Neural crest cell (in vitro differentiated cells): ENCODE results near the gene GPATCH4. TPM values are rescaled to one million over a fixed set of nuclear protein-coding genes. Genes with fewer than 3 reads are reported as not detected.
A peak's percentile ranks its signal among the peaks of the same experiment; 100 is the strongest.

ENCODE experiments used
- DNase-seq: peaks from one replicate; pipeline ENCODE4 v3.0.0; 2021; ENCODE audit warnings: low read depth, mixed read lengths, low spot score
- H3K27ac Mint-ChIP-seq: one replicate; pipeline ENCODE4 v1.8.0; 2021; ENCODE audit warnings: mild to moderate bottlenecking, mixed read lengths; ENCODE audit not compliant: unreplicated experiment
- H3K27me3 Mint-ChIP-seq: 2 replicates; pipeline ENCODE4 v1.8.0; 2021; ENCODE audit warnings: low read depth, mild to moderate bottlenecking, mixed read lengths
- H3K36me3 Mint-ChIP-seq: 2 replicates; pipeline ENCODE4 v1.8.0; 2021; ENCODE audit warnings: low read depth, mild to moderate bottlenecking, mixed read lengths
- H3K4me1 Mint-ChIP-seq: 2 replicates; pipeline ENCODE4 v1.8.0; 2021; ENCODE audit warnings: mixed read lengths
- H3K4me3 Mint-ChIP-seq: one replicate; pipeline ENCODE4 v1.8.0; 2021; ENCODE audit warnings: mild to moderate bottlenecking, mixed read lengths
- H3K9me3 Mint-ChIP-seq: 2 replicates; pipeline ENCODE4 v1.8.0; 2021; ENCODE audit warnings: mixed read lengths
- CTCF ChIP-seq: fragments of 200-600 bp; sonication (generic); conservative IDR thresholded peaks from 2 replicates; pipeline ENCODE4 v1.5.0; 2021; ENCODE audit warnings: antibody characterized with exemption, mild to moderate bottlenecking
- total RNA-seq: library from RNA; stranded (reverse); gene quantifications from 2 replicates; pipeline ENCODE4 v1.2.1, GENCODE V29; 2021

The GPATCH4 gene
- total RNA-seq, 1 donor from 2014 or later: 40.6 TPM

- no peak for DNase-seq
- Mint-ChIP-seq H3K9me3 (no peaks in the 10 kb centered on the region), H3K27me3 (peaks cover 9% of the 10 kb centered on the region), H3K4me1 (peaks cover 17% of the 10 kb centered on the region), H3K27ac (peak overlapping the region; percentile 5), H3K36me3 (no peaks in the 10 kb centered on the region), H3K4me3 (no peak overlapping the region)
- no peak for TF ChIP-seq CTCF
Observed at GRCh38 chr1:156577550-156577949, 23.7 kb downstream of the GPATCH4 start.

GRCh38 chr1:156574039-156574633, 27.1 kb downstream of the GPATCH4 start:
- Mint-ChIP-seq H3K4me1 (peaks cover 30% of the 10 kb centered on the region), H3K9me3 (no peaks in the 10 kb centered on the region)
- TF ChIP-seq CTCF: no peak

GRCh38 chr1:156572663-156573018, 28.6 kb downstream of the GPATCH4 start:
- DNase-seq: no peak

More at GRCh38 chr1:156574039-156574633, 27.1 kb downstream of the GPATCH4 start:
- peaks cover 5% of the 10 kb centered on the region for H3K36me3 Mint-ChIP-seq
- no peak for DNase-seq
- H3K27me3 Mint-ChIP-seq: peaks cover 9% of the 10 kb centered on the region
- peak overlapping the region; percentile 7 for H3K4me3 Mint-ChIP-seq
- no peak overlapping the region for H3K27ac Mint-ChIP-seq

GRCh38 chr1:156571919-156572662, 29.2 kb downstream of the GPATCH4 start, which contains the start of gene IQGAP3:
Gene IQGAP3 (minus strand): TSS chr1:156572565. CDS start chr1:156572529, 36 bp downstream.
- peak within 1 kb of the TSS; percentile 96 for H3K27ac Mint-ChIP-seq
- TF ChIP-seq CTCF: no peak

More at GRCh38 chr1:156572663-156573018, 28.6 kb downstream of the GPATCH4 start:
- Mint-ChIP-seq H3K36me3 (peaks cover 10% of the 10 kb centered on the region), H3K27ac (peak overlapping the region; percentile 96), H3K4me3 (peak overlapping the region; percentile 97), H3K4me1 (peaks cover 25% of the 10 kb centered on the region), H3K27me3 (peaks cover 9% of the 10 kb centered on the region), H3K9me3 (no peaks in the 10 kb centered on the region)
- TF ChIP-seq CTCF: no peak

GRCh38 chr1:156571261-156571852, 29.9 kb downstream of the GPATCH4 start:
- peaks cover 25% of the 10 kb centered on the region for H3K4me1 Mint-ChIP-seq
- H3K36me3 Mint-ChIP-seq: peaks cover 10% of the 10 kb centered on the region
- peak overlapping the region; percentile 96 for H3K27ac Mint-ChIP-seq
- H3K4me3 Mint-ChIP-seq: peak overlapping the region; percentile 97
- H3K27me3 Mint-ChIP-seq: peaks cover 9% of the 10 kb centered on the region
- no peak for TF ChIP-seq CTCF
- H3K9me3 Mint-ChIP-seq: no peaks in the 10 kb centered on the region
- no peak for DNase-seq

More at GRCh38 chr1:156571919-156572662, 29.2 kb downstream of the GPATCH4 start, which contains the start of gene IQGAP3:
- Mint-ChIP-seq H3K9me3 (no peaks in the 10 kb centered on the region), H3K36me3 (peaks cover 10% of the 10 kb centered on the region), H3K4me3 (peak within 1 kb of the TSS; percentile 97), H3K27me3 (peaks cover 9% of the 10 kb centered on the region), H3K4me1 (peaks cover 25% of the 10 kb centered on the region)
- DNase-seq: peak; percentile 75
